Ishikawa (cell line): ENCODE results near the gene CCNE1.

ENCODE experiments used
- CEBPB ChIP-seq: IDR thresholded peaks from 2 replicates; pipeline ENCODE4 v1.6.1; 2012
- CREB1 ChIP-seq: IDR thresholded peaks from 2 replicates; pipeline ENCODE4 v1.6.1; 2012; ENCODE audit warnings: low read depth
- EGR1 ChIP-seq: IDR thresholded peaks from 2 replicates; pipeline ENCODE4 v1.6.1; 2012
- EP300 ChIP-seq: IDR thresholded peaks from 2 replicates; pipeline ENCODE4 v1.6.1; 2012; ENCODE audit warnings: borderline replicate concordance
- REST ChIP-seq: IDR thresholded peaks from 2 replicates; pipeline ENCODE4 v1.6.1; 2012; ENCODE audit warnings: low read depth, mild to moderate bottlenecking
- ZBTB7A ChIP-seq: IDR thresholded peaks from 2 replicates; pipeline ENCODE4 v1.6.1; 2012; ENCODE audit warnings: low read depth

- TF ChIP-seq CREB1 (no peak), EGR1 (no peak), REST (no peak), ZBTB7A (no peak), CEBPB (no peak), EP300 (no peak)
Observed at GRCh38 chr19:29860492-29860891, 48.7 kb downstream of the CCNE1 start.
